ENCODE results near the gene EDA.

The EDA gene

GRCh38 chrX:70022616-70023015 is 406.7 kb downstream of the EDA start:
- ChIA-PET CTCF (no interaction called here), POLR2A (no interaction called here)
- no peak for TF ChIP-seq CTCF (IDR thresholded peaks at IDR 0.05; ENCODE audit: control extremely low read depth, extremely low read depth, low read depth, missing control alignments)
- DNase-seq (ENCODE audit: extremely low spot score) = no peak

GRCh38 chrX:70025464-70025863 is 409.6 kb downstream of the EDA start:
- POLR2A ChIA-PET = no interaction called here
- CTCF ChIA-PET = interaction anchor here (2.5 kb wide), 1 partner anchor 8 kb away, joined by 10 read pairs; no protein-coding TSS in a partner anchor
- DNase-seq (ENCODE audit: extremely low spot score) = no peak
- TF ChIP-seq CTCF (IDR thresholded peaks at IDR 0.05; ENCODE audit: control extremely low read depth, extremely low read depth, low read depth, missing control alignments) = no peak

GRCh38 chrX:70026112-70026850 is 410.4 kb downstream of the EDA start:
- ChIA-PET CTCF (no interaction called here), POLR2A (no interaction called here)
- no peak for TF ChIP-seq CTCF (IDR thresholded peaks at IDR 0.05; ENCODE audit: control extremely low read depth, extremely low read depth, low read depth, missing control alignments)
- DNase-seq (ENCODE audit: extremely low spot score) = no peak

- ChIA-PET POLR2A (no interaction called here), CTCF (no interaction called here)
- no peak for DNase-seq (ENCODE audit: extremely low spot score)
- TF ChIP-seq CTCF (IDR thresholded peaks at IDR 0.05; ENCODE audit: control extremely low read depth, extremely low read depth, low read depth, missing control alignments) = no peak
Observed at GRCh38 chrX:70026851-70027200, 410.9 kb downstream of the EDA start.

GRCh38 chrX:70029863-70030262 is 413.9 kb downstream of the EDA start:
- ChIA-PET CTCF (interaction anchor here (0.8 to 3.4 kb wide), 10 partner anchors 9 to 537 kb away, joined by 3 to 28 read pairs (median 4); partner anchors contain the start of gene IGBP1), POLR2A (no interaction called here)
- TF ChIP-seq CTCF (IDR thresholded peaks at IDR 0.05; ENCODE audit: control extremely low read depth, extremely low read depth, low read depth, missing control alignments) = no peak
- DNase-seq (ENCODE audit: extremely low spot score) = no peak

- ChIA-PET CTCF (interaction anchor here (0.8 to 3.4 kb wide), 12 partner anchors 9 to 538 kb away, joined by 3 to 28 read pairs (median 4); no protein-coding TSS in a partner anchor), POLR2A (no interaction called here)
- peak; percentile 67 for TF ChIP-seq CTCF (IDR thresholded peaks at IDR 0.05; ENCODE audit: control extremely low read depth, extremely low read depth, low read depth, missing control alignments)
- DNase-seq (ENCODE audit: extremely low spot score) = peak; percentile 50
Observed at GRCh38 chrX:70030301-70030767, 414.4 kb downstream of the EDA start.

Data from GM10248 (cell line).